Glutamatergic neuron (in vitro differentiated cells): ENCODE measurements around the gene SHB. TPM values are rescaled to one million over a fixed set of nuclear protein-coding genes. Genes with fewer than 3 reads are reported as not detected.

Experiments used
- DNase-seq: peaks from one replicate; pipeline ENCODE4 v3.0.0; 2022
- H3K27ac Mint-ChIP-seq: one replicate; pipeline ENCODE4 v1.8.0; 2020; ENCODE audit warnings: mild to moderate bottlenecking, mixed read lengths, inconsistent platforms; ENCODE audit not compliant: unreplicated experiment
- H3K27me3 Mint-ChIP-seq: one replicate; pipeline ENCODE4 v1.8.0; 2020; ENCODE audit warnings: mild to moderate bottlenecking, moderate library complexity, mixed read lengths, inconsistent platforms; ENCODE audit not compliant: unreplicated experiment
- H3K36me3 Mint-ChIP-seq: one replicate; pipeline ENCODE4 v1.8.0; 2020; ENCODE audit warnings: mild to moderate bottlenecking, mixed read lengths, inconsistent platforms; ENCODE audit not compliant: unreplicated experiment
- H3K4me1 Mint-ChIP-seq: one replicate; pipeline ENCODE4 v1.8.0; 2020; ENCODE audit warnings: mild to moderate bottlenecking, low read depth, mixed read lengths, inconsistent platforms; ENCODE audit not compliant: unreplicated experiment
- H3K4me3 Mint-ChIP-seq: one replicate; pipeline ENCODE4 v1.8.0; 2020; ENCODE audit warnings: mild to moderate bottlenecking, mixed read lengths, inconsistent platforms; ENCODE audit not compliant: unreplicated experiment
- H3K9me3 Mint-ChIP-seq: one replicate; pipeline ENCODE4 v1.8.0; 2020; ENCODE audit warnings: mild to moderate bottlenecking, moderate library complexity, mixed read lengths, inconsistent platforms; ENCODE audit not compliant: unreplicated experiment
- total RNA-seq: library from RNA; stranded (reverse); fragmentation: NEBNext Ultra II Directional; extraction: Animal tissue kit (Norgen Biotek cat#: 25700); gene quantifications from one replicate; pipeline ENCODE4 v1.2.1, GENCODE V29; 2021; ENCODE audit not compliant: unreplicated experiment
- TF ChIP-seq, protein P1 (sequence below): fragments of 200-600 bp; sonication (generic); IDR thresholded peaks from one replicate; pipeline ENCODE4 v1.5.0; 2021; ENCODE audit not compliant: partially characterized antibody, unreplicated experiment

SHB gene
- total RNA-seq, 1 donor from 2014 or later = 31.7 TPM

DNA sequence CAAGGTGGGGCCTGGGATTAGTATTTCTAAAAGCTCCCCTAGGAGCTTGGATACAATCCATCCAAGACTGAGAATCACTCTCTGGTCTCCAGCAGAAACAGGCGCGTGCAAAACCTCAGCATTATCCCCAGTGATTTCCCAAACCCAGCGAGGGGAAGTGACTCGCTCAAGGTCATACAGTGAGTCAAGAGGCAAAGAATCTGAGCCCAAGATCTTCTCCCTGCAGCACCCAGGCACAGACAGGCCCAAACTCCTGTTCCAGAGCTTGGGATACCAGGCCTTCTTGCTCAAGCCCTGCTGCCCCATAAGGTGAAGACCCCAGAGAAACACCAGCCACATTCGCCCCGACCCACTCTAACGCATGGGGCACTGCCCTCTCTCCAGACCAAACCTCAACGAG is 33.2 kb downstream of the SHB start:
- H3K27ac Mint-ChIP-seq = no peak overlapping the region
- H3K4me3 Mint-ChIP-seq = no peak overlapping the region
- peaks cover 14% of the 10 kb centered on the region for H3K4me1 Mint-ChIP-seq
- TF ChIP-seq, protein P1, sequence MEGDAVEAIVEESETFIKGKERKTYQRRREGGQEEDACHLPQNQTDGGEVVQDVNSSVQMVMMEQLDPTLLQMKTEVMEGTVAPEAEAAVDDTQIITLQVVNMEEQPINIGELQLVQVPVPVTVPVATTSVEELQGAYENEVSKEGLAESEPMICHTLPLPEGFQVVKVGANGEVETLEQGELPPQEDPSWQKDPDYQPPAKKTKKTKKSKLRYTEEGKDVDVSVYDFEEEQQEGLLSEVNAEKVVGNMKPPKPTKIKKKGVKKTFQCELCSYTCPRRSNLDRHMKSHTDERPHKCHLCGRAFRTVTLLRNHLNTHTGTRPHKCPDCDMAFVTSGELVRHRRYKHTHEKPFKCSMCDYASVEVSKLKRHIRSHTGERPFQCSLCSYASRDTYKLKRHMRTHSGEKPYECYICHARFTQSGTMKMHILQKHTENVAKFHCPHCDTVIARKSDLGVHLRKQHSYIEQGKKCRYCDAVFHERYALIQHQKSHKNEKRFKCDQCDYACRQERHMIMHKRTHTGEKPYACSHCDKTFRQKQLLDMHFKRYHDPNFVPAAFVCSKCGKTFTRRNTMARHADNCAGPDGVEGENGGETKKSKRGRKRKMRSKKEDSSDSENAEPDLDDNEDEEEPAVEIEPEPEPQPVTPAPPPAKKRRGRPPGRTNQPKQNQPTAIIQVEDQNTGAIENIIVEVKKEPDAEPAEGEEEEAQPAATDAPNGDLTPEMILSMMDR = no peak
- peaks cover 4% of the 10 kb centered on the region for H3K9me3 Mint-ChIP-seq
- no peaks in the 10 kb centered on the region for H3K36me3 Mint-ChIP-seq
- no peak for DNase-seq
- peaks cover 11% of the 10 kb centered on the region for H3K27me3 Mint-ChIP-seq

DNA sequence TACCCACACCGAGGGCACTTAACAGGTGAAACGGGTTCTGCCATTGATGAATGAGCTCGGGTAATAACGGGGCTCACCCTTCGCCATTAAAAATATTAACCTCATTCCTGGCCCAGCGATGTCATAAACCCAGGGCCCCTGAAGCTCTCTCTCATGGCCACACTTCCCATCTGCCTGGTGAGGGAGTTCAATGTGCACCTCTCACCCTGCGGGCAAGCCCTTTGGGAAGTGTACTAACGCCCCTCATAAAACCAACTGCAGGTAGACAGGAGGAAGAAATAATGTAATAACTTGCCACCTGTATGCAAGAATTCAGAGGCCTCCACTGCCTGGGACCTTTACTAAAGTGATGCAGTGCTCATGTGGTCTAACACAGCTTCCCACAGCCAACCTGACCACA is 35.1 kb downstream of the SHB start:
- peaks cover 7% of the 10 kb centered on the region for H3K27me3 Mint-ChIP-seq
- TF ChIP-seq, protein P1 = no peak
- H3K4me3 Mint-ChIP-seq = no peak overlapping the region
- H3K27ac Mint-ChIP-seq = no peak overlapping the region
- DNase-seq = no peak
- no peaks in the 10 kb centered on the region for H3K36me3 Mint-ChIP-seq
- peaks cover 16% of the 10 kb centered on the region for H3K4me1 Mint-ChIP-seq
- peaks cover 4% of the 10 kb centered on the region for H3K9me3 Mint-ChIP-seq

DNA sequence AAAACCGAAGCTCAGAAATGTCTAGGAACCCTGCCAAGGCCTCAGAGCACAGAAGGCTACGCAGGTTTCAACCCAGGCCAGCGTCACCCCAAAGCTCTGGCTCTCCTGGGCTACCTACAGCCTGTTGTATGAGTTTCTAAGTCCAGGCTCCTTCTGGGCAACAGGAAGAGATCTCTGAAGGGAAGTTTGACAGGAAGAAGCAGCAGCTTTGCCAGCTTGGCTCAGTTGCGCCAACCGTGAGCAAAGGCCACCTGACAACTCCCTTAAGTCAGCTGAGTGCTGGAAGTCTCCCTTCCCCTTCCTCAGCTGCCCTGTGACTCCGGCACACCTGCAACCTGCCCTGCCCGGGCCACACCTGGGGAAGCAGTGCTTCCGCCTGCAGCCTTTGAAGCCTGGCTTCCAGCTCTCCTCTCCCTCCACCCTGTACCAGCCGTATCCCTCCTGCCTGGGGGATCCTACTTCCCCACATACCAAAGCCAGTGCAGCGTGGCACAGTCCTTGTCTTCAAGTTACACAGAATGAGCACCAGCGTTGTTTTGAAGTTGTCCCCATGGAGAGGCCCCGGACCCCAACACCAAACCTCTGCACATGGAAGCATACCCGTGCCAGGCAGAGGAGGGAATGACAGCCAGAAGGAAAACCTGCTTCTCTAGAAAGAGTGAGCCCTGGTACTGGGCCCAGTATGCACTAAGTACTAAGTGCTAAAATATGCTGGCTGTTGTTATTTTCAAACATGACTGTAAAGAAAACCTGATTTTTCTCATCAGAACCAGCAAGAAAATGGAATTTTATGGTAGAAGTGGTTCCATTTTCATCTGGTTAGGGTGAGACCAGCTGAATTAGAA is 36.5 kb downstream of the SHB start:
- TF ChIP-seq, protein P1 = no peak
- Mint-ChIP-seq H3K36me3 (no peaks in the 10 kb centered on the region), H3K4me3 (no peak overlapping the region), H3K9me3 (peaks cover 5% of the 10 kb centered on the region), H3K27me3 (peaks cover 3% of the 10 kb centered on the region), H3K4me1 (peaks cover 21% of the 10 kb centered on the region), H3K27ac (no peak overlapping the region)
- no peak for DNase-seq

DNA sequence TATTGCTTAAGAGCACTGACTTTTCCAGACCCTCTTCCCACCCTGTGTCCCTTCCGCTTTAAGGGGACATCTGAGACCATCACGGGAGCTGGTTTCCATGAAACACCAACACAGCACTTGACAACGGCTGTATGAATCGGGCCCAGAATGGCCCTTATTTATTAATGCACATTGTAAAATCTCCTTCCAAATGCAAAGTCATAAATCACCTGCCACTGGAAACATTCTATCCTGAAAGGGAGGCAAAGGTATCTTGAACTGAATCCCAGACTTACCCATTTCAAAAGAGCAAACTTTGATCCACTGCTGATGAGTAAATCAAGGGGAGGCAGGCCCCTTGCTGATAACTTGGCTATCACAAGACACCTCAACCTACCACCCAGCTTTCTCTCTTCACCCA is 37.4 kb downstream of the SHB start:
- TF ChIP-seq, protein P1 = no peak
- Mint-ChIP-seq H3K36me3 (no peaks in the 10 kb centered on the region), H3K27ac (no peak overlapping the region), H3K4me3 (no peak overlapping the region), H3K4me1 (peaks cover 28% of the 10 kb centered on the region), H3K9me3 (peaks cover 8% of the 10 kb centered on the region), H3K27me3 (peaks cover 3% of the 10 kb centered on the region)
- DNase-seq = no peak

DNA sequence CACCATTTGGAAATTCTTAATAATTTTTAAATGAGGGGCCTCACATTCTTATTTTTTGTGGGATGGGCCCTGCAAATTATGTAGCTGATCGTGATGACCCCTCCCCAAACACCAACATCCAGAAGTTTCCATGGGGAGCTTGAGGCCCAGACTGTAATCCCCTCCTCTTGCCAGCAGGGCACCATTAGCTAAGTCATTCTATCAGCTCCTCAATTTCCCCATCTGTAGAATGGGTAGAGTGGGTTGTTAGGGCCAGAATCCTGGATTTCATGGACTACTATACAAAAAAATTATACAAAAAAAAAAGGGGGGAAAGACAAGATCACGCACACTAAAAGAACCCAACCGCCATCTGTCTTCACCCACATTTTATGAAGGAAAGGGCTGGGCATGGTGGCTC is 38.4 kb downstream of the SHB start:
- Mint-ChIP-seq H3K36me3 (no peaks in the 10 kb centered on the region), H3K4me3 (no peak overlapping the region), H3K27me3 (peaks cover 3% of the 10 kb centered on the region), H3K9me3 (peaks cover 8% of the 10 kb centered on the region), H3K27ac (no peak overlapping the region), H3K4me1 (peaks cover 30% of the 10 kb centered on the region)
- TF ChIP-seq, protein P1 = no peak
- DNase-seq = no peak
